ENCODE data around the gene ARHGAP44. TPM values are rescaled to one million over a fixed set of nuclear protein-coding genes. Genes with fewer than 3 reads are reported as not detected.

Gene ARHGAP44
- total RNA-seq, 1 experiment from 2014 or later: 17.1 TPM

GRCh38 chr17:13014801-13015200, 225.5 kb downstream of the ARHGAP44 start:
- no peak for DNase-seq
- H3K4me3 Mint-ChIP-seq (ENCODE audit: low read depth, unreplicated experiment): no peak overlapping the region
- no peaks in the 10 kb centered on the region for H3K9me3 Mint-ChIP-seq (ENCODE audit: low read depth, unreplicated experiment)
- H3K27me3 Mint-ChIP-seq (ENCODE audit: unreplicated experiment): no peaks in the 10 kb centered on the region
- H3K4me1 Mint-ChIP-seq (ENCODE audit: low read depth, unreplicated experiment): peaks cover 8% of the 10 kb centered on the region
- peaks cover 32% of the 10 kb centered on the region for H3K36me3 Mint-ChIP-seq (ENCODE audit: insufficient read depth, unreplicated experiment)
- intact Hi-C loops (cut with micrococcal nuclease; ENCODE audit: unreplicated experiment): no loop called here
- no TSS peak for BruUV-seq (replicated peaks)
- no peak overlapping the region for H3K27ac Mint-ChIP-seq (ENCODE audit: unreplicated experiment)
- no peak for TF ChIP-seq CTCF (IDR thresholded peaks at IDR 0.05; ENCODE audit: unreplicated experiment)
- CTCF ChIA-PET: no interaction called here

- peaks cover 24% of the 10 kb centered on the region for H3K36me3 Mint-ChIP-seq (ENCODE audit: insufficient read depth, unreplicated experiment)
- H3K9me3 Mint-ChIP-seq (ENCODE audit: low read depth, unreplicated experiment): no peaks in the 10 kb centered on the region
- CTCF ChIA-PET: interaction anchor here (1.3 to 2.7 kb wide), 2 partner anchors 13 to 15 kb away, joined by 8 read pairs; no protein-coding TSS in a partner anchor
- H3K27me3 Mint-ChIP-seq (ENCODE audit: unreplicated experiment): no peaks in the 10 kb centered on the region
- TSS peak; percentile 26 for BruUV-seq (replicated peaks)
- peak overlapping the region; percentile 83 for H3K4me3 Mint-ChIP-seq (ENCODE audit: low read depth, unreplicated experiment)
- H3K27ac Mint-ChIP-seq (ENCODE audit: unreplicated experiment): no peak overlapping the region
- intact Hi-C loops (cut with micrococcal nuclease; ENCODE audit: unreplicated experiment): no loop called here
- no peak for DNase-seq
- peaks cover 8% of the 10 kb centered on the region for H3K4me1 Mint-ChIP-seq (ENCODE audit: low read depth, unreplicated experiment)
- TF ChIP-seq CTCF (IDR thresholded peaks at IDR 0.05; ENCODE audit: unreplicated experiment): no peak
These were observed 227.8 kb downstream of the ARHGAP44 start for GRCh38 chr17:13016881-13017654.

GRCh38 chr17:13017655-13018459, 228.6 kb downstream of the ARHGAP44 start, which contains the start of gene ELAC2:
Gene ELAC2, minus strand, starts transcription at chr17:13018027. Its CDS starts 80 bp downstream, at chr17:13017947.
- H3K27me3 Mint-ChIP-seq (ENCODE audit: unreplicated experiment): no peaks in the 10 kb centered on the region
- peak; percentile 91 for DNase-seq
- H3K36me3 Mint-ChIP-seq (ENCODE audit: insufficient read depth, unreplicated experiment): peaks cover 24% of the 10 kb centered on the region
- no peaks in the 10 kb centered on the region for H3K9me3 Mint-ChIP-seq (ENCODE audit: low read depth, unreplicated experiment)
- H3K4me3 Mint-ChIP-seq (ENCODE audit: low read depth, unreplicated experiment): peak within 1 kb of the TSS; percentile 83
- peak within 1 kb of the TSS; percentile 68 for H3K27ac Mint-ChIP-seq (ENCODE audit: unreplicated experiment)
- intact Hi-C loops (cut with micrococcal nuclease; ENCODE audit: unreplicated experiment): no loop called here
- no peak for TF ChIP-seq CTCF (IDR thresholded peaks at IDR 0.05; ENCODE audit: unreplicated experiment)
- CTCF ChIA-PET: interaction anchor here (1.1 to 2.7 kb wide), 3 partner anchors 12 to 14 kb away, joined by 5 to 8 read pairs (median 8); no protein-coding TSS in a partner anchor
- peaks cover 8% of the 10 kb centered on the region for H3K4me1 Mint-ChIP-seq (ENCODE audit: low read depth, unreplicated experiment)
- no TSS peak for BruUV-seq (replicated peaks)

- Mint-ChIP-seq H3K27me3 (ENCODE audit: unreplicated experiment) (peaks cover 31% of the 10 kb centered on the region), H3K27ac (ENCODE audit: unreplicated experiment) (no peak overlapping the region), H3K4me1 (ENCODE audit: low read depth, unreplicated experiment) (peaks cover 8% of the 10 kb centered on the region), H3K36me3 (ENCODE audit: insufficient read depth, unreplicated experiment) (no peaks in the 10 kb centered on the region), H3K9me3 (ENCODE audit: low read depth, unreplicated experiment) (no peaks in the 10 kb centered on the region), H3K4me3 (ENCODE audit: low read depth, unreplicated experiment) (no peak overlapping the region)
- intact Hi-C loops (cut with micrococcal nuclease; ENCODE audit: unreplicated experiment): no loop called here
- no peak for TF ChIP-seq CTCF (IDR thresholded peaks at IDR 0.05; ENCODE audit: unreplicated experiment)
- CTCF ChIA-PET: no interaction called here
- DNase-seq: no peak
- no TSS peak for BruUV-seq (replicated peaks)
These were observed 234.7 kb downstream of the ARHGAP44 start for GRCh38 chr17:13024016-13024415.

Measured in Calu3 (cell line).